ENCODE measurements around the gene ITPR2.

ITPR2 gene

DNA sequence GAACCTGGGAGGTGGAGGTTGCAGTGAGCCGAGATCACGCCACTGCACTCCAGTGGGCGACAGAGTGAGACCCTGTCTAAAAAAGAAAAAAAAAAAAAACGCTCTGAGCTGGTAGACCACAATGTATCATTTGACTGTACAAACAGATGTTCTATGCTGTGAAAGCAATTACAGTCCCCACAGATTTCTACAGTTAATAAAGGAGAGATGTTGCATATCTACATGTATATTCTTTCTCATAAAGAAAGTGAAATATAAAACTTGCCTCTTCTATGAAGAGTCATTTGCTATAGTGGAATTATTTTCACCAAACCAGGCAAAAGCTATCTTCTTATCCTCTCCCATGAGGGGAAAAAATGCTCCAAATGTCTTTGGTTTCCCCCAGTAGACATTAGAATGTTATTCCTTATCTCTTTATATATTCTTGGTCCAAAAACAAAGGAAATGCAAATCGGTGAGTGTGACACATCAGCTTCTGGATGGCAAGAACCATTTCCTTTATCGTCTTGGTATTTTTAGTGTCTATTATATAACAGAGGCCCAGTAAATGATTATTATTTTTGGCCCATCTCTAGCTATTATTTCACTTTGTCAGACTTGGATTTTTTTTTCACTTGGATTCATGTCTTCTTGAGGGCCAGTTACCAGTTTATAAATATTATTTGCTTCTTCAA, 407.3 kb downstream of the ITPR2 start:
- Histone ChIP-seq H2AFZ (ENCODE audit: low read length) (no peak overlapping the region), H3K36me3 (ENCODE audit: insufficient read depth, low read length) (no peaks in the 10 kb centered on the region; the same call in 1 of the 2 replicates), H3K9me3 (ENCODE audit: low read length) (no peaks in the 10 kb centered on the region), H3K4me1 (ENCODE audit: insufficient read depth, low read length, severe bottlenecking) (no peaks in the 10 kb centered on the region), H3K4me3 (ENCODE audit: low read depth, low read length, poor library complexity, severe bottlenecking) (no peak overlapping the region), H3K27me3 (ENCODE audit: insufficient read depth, low read length) (no peaks in the 10 kb centered on the region), H3K9me2 (ENCODE audit: low read depth, low read length) (no peaks in the 10 kb centered on the region), H4K20me1 (ENCODE audit: insufficient read depth, low read length) (no peaks in the 10 kb centered on the region), H3K27ac (ENCODE audit: low read depth, low read length, poor library complexity, severe bottlenecking) (no peak overlapping the region), H3K4me2 (ENCODE audit: low read length) (no peak overlapping the region), H3K9ac (ENCODE audit: low read length) (no peak overlapping the region), H3F3A (ENCODE audit: insufficient read depth, low read length) (no peaks in the 10 kb centered on the region), H3K79me2 (ENCODE audit: insufficient read depth, low read length) (no peaks in the 10 kb centered on the region)
- TF ChIP-seq, protein P1, sequence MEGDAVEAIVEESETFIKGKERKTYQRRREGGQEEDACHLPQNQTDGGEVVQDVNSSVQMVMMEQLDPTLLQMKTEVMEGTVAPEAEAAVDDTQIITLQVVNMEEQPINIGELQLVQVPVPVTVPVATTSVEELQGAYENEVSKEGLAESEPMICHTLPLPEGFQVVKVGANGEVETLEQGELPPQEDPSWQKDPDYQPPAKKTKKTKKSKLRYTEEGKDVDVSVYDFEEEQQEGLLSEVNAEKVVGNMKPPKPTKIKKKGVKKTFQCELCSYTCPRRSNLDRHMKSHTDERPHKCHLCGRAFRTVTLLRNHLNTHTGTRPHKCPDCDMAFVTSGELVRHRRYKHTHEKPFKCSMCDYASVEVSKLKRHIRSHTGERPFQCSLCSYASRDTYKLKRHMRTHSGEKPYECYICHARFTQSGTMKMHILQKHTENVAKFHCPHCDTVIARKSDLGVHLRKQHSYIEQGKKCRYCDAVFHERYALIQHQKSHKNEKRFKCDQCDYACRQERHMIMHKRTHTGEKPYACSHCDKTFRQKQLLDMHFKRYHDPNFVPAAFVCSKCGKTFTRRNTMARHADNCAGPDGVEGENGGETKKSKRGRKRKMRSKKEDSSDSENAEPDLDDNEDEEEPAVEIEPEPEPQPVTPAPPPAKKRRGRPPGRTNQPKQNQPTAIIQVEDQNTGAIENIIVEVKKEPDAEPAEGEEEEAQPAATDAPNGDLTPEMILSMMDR (IDR thresholded peaks at IDR 0.05; ENCODE audit: low read length): no peak
- no peak for TF ChIP-seq EZH2 (IDR thresholded peaks at IDR 0.05; ENCODE audit: borderline replicate concordance, low read length)

- no peaks in the 10 kb centered on the region for H3K79me2 ChIP-seq (ENCODE audit: insufficient read depth, low read length)
- peaks cover 4% of the 10 kb centered on the region; the same call in 1 of the 2 replicates for H3K9me3 ChIP-seq (ENCODE audit: low read length)
- H3K27me3 ChIP-seq (ENCODE audit: insufficient read depth, low read length): no peaks in the 10 kb centered on the region
- H3K9ac ChIP-seq (ENCODE audit: low read length): no peak overlapping the region
- H3K4me1 ChIP-seq (ENCODE audit: insufficient read depth, low read length, severe bottlenecking): no peaks in the 10 kb centered on the region
- H3K4me3 ChIP-seq (ENCODE audit: low read depth, low read length, poor library complexity, severe bottlenecking): no peak overlapping the region
- no peak overlapping the region for H3K4me2 ChIP-seq (ENCODE audit: low read length)
- no peak for TF ChIP-seq EZH2 (IDR thresholded peaks at IDR 0.05; ENCODE audit: borderline replicate concordance, low read length)
- TF ChIP-seq, protein P1 (IDR thresholded peaks at IDR 0.05; ENCODE audit: low read length): no peak
- H3K9me2 ChIP-seq (ENCODE audit: low read depth, low read length): no peaks in the 10 kb centered on the region
- no peak overlapping the region for H2AFZ ChIP-seq (ENCODE audit: low read length)
- no peaks in the 10 kb centered on the region for H3F3A ChIP-seq (ENCODE audit: insufficient read depth, low read length)
- no peak overlapping the region for H3K27ac ChIP-seq (ENCODE audit: low read depth, low read length, poor library complexity, severe bottlenecking)
- H3K36me3 ChIP-seq (ENCODE audit: insufficient read depth, low read length): peaks cover 15% of the 10 kb centered on the region
- H4K20me1 ChIP-seq (ENCODE audit: insufficient read depth, low read length): no peaks in the 10 kb centered on the region
These were observed 410.1 kb downstream of the ITPR2 start for GRCh38 chr12:26422839-26423398.

DNA sequence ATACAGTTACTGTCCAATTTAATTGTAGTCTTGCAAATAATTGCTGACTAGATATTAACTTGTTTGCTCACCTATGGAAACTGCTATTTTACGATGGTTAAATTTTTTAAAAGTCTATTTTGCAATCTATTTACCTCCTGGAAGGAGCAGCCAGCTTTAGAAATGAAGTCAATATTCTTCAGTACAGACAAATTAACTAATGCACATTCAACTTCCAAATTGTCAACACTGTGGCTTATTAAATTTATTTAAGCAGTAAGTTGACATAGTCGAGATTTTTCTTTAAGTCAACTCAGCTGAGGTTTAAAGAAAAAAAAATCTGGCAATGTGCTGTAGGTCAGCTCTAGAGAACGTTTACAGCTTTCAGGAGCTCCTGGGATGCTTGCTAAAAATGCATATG, 416.4 kb downstream of the ITPR2 start:
- no peaks in the 10 kb centered on the region for H3K79me2 ChIP-seq (ENCODE audit: insufficient read depth, low read length)
- H3K9ac ChIP-seq (ENCODE audit: low read length): no peak overlapping the region
- no peaks in the 10 kb centered on the region for H3K9me2 ChIP-seq (ENCODE audit: low read depth, low read length)
- H3K4me1 ChIP-seq (ENCODE audit: insufficient read depth, low read length, severe bottlenecking): no peaks in the 10 kb centered on the region
- TF ChIP-seq, protein P1 (IDR thresholded peaks at IDR 0.05; ENCODE audit: low read length): no peak
- no peak for TF ChIP-seq EZH2 (IDR thresholded peaks at IDR 0.05; ENCODE audit: borderline replicate concordance, low read length)
- H3K27ac ChIP-seq (ENCODE audit: low read depth, low read length, poor library complexity, severe bottlenecking): no peak overlapping the region
- H3K36me3 ChIP-seq (ENCODE audit: insufficient read depth, low read length): peaks cover 25% of the 10 kb centered on the region
- H4K20me1 ChIP-seq (ENCODE audit: insufficient read depth, low read length): no peaks in the 10 kb centered on the region
- H2AFZ ChIP-seq (ENCODE audit: low read length): no peak overlapping the region
- no peak overlapping the region for H3K4me3 ChIP-seq (ENCODE audit: low read depth, low read length, poor library complexity, severe bottlenecking)
- H3K27me3 ChIP-seq (ENCODE audit: insufficient read depth, low read length): no peaks in the 10 kb centered on the region
- peaks cover 5% of the 10 kb centered on the region; the same call in 1 of the 2 replicates for H3K9me3 ChIP-seq (ENCODE audit: low read length)
- no peak overlapping the region for H3K4me2 ChIP-seq (ENCODE audit: low read length)
- H3F3A ChIP-seq (ENCODE audit: insufficient read depth, low read length): no peaks in the 10 kb centered on the region

Measured in OCI-LY1 (cell line).